Liver (tissue), 9 donors: ENCODE results near the gene C1orf21. TPM values are rescaled to one million over a fixed set of nuclear protein-coding genes. Genes with fewer than 3 reads are reported as not detected.

Experiments used
- DNase-seq: peaks from one replicate; pipeline ENCODE4 v3.0.0-alpha.2; 2017; ENCODE audit warnings: low spot score
- H3K27ac ChIP-seq, 2 donors: one replicate each; pipeline ENCODE4 v1.7.0; 2013; ENCODE audit warnings: inconsistent platforms in 2 of 2, low read length in 2 of 2, control low read depth in 1 of 2, low read depth in 1 of 2, mild to moderate bottlenecking in 1 of 2
- H3K27me3 ChIP-seq, 4 donors: one replicate each; pipeline versions ENCODE4 v1.6.1 to v1.7.0; 2013; ENCODE audit warnings: low read length in 3 of 4, inconsistent platforms in 1 of 4, mild to moderate bottlenecking in 1 of 4, moderate library complexity in 1 of 4; ENCODE audit not compliant: control insufficient read depth in 4 of 4, insufficient read depth in 4 of 4
- H3K36me3 ChIP-seq, 4 donors: one replicate each; pipeline versions ENCODE4 v1.6.1 to v1.7.0; 2013; ENCODE audit warnings: low read length in 3 of 4, mild to moderate bottlenecking in 3 of 4, low read depth in 1 of 4, moderate library complexity in 1 of 4; ENCODE audit not compliant: control insufficient read depth in 4 of 4, insufficient read depth in 3 of 4
- H3K4me1 ChIP-seq, 4 donors: one replicate each; pipeline versions ENCODE4 v1.6.1 to v1.7.0; 2013; ENCODE audit warnings: low read length in 3 of 4, mild to moderate bottlenecking in 3 of 4, moderate library complexity in 1 of 4; ENCODE audit not compliant: control insufficient read depth in 4 of 4, insufficient read depth in 4 of 4
- H3K4me3 ChIP-seq, 3 donors: one replicate each; pipeline versions ENCODE4 v1.6.1 to v1.7.0; 2013; ENCODE audit warnings: low read length in 3 of 3, control low read depth in 1 of 3, low read depth in 1 of 3, mild to moderate bottlenecking in 1 of 3
- H3K9ac ChIP-seq, 2 donors: one replicate each; pipeline ENCODE4 v1.7.0; 2013; ENCODE audit warnings: low read length in 2 of 2, mild to moderate bottlenecking in 2 of 2, moderate library complexity in 2 of 2, control low read depth in 1 of 2, low read depth in 1 of 2
- H3K9me3 ChIP-seq, 4 donors: one replicate each; pipeline versions ENCODE4 v1.6.1 to v1.7.0; 2013; ENCODE audit warnings: low read length in 3 of 4; ENCODE audit not compliant: control insufficient read depth in 4 of 4
- ATF3 ChIP-seq: IDR thresholded peaks from 2 replicates; pipeline ENCODE4 v1.6.1; 2016; ENCODE audit warnings: antibody characterized with exemption
- CTCF ChIP-seq: fragments of 150-350 bp; IDR thresholded peaks from 2 replicates; pipeline ENCODE4 v1.5.1; 2017; ENCODE audit warnings: improper control_type of control experiment, low read depth, low read length; ENCODE audit not compliant: missing input control
- EGR1 ChIP-seq, 2 donors: IDR thresholded peaks; 2 replicates each; pipeline ENCODE4 v1.6.1; 2016 to 2018; ENCODE audit warnings: antibody characterized with exemption in 2 of 2, low read depth in 2 of 2
- FOXA1 ChIP-seq: IDR thresholded peaks from 2 replicates; pipeline ENCODE4 v1.6.1; 2016; ENCODE audit warnings: antibody characterized with exemption
- FOXA2 ChIP-seq: IDR thresholded peaks from 2 replicates; pipeline ENCODE4 v1.6.1; 2016; ENCODE audit warnings: antibody characterized with exemption
- GABPA ChIP-seq, 2 donors: IDR thresholded peaks in 1 of 2; conservative IDR thresholded peaks in 1 of 2; 2 replicates each; pipeline ENCODE4 v1.6.1; 2016; ENCODE audit warnings: antibody characterized with exemption in 2 of 2, mild to moderate bottlenecking in 1 of 2, moderate library complexity in 1 of 2
- HNF4A ChIP-seq, 2 donors: conservative IDR thresholded peaks; 2 replicates each; pipeline ENCODE4 v1.6.1; 2016; ENCODE audit warnings: antibody characterized with exemption in 2 of 2, mild to moderate bottlenecking in 2 of 2
- HNF4G ChIP-seq: IDR thresholded peaks from 2 replicates; pipeline ENCODE4 v1.6.1; 2016; ENCODE audit warnings: antibody characterized with exemption
- JUND ChIP-seq, 2 donors: IDR thresholded peaks; 2 replicates each; pipeline ENCODE4 v1.6.1; 2016; ENCODE audit warnings: antibody characterized with exemption in 2 of 2
- MAX ChIP-seq: IDR thresholded peaks from 2 replicates; pipeline ENCODE4 v1.6.1; 2016; ENCODE audit warnings: antibody characterized with exemption
- NR2F2 ChIP-seq: IDR thresholded peaks from 2 replicates; pipeline ENCODE4 v1.6.1; 2016; ENCODE audit warnings: antibody characterized with exemption
- RAD21 ChIP-seq, 2 donors: IDR thresholded peaks; 2 replicates each; pipeline ENCODE4 v1.6.1; 2016; ENCODE audit warnings: antibody characterized with exemption in 2 of 2, mild to moderate bottlenecking in 2 of 2
- REST ChIP-seq: IDR thresholded peaks from 2 replicates; pipeline ENCODE4 v1.6.1; 2016; ENCODE audit warnings: antibody characterized with exemption, mild to moderate bottlenecking
- RXRA ChIP-seq, 2 donors: IDR thresholded peaks; 2 replicates each; pipeline ENCODE4 v1.6.1; 2017 to 2018; ENCODE audit warnings: antibody characterized with exemption in 2 of 2, mild to moderate bottlenecking in 1 of 2
- SP1 ChIP-seq: IDR thresholded peaks from 2 replicates; pipeline ENCODE4 v1.6.1; 2018; ENCODE audit warnings: antibody characterized with exemption, mild to moderate bottlenecking
- TAF1 ChIP-seq: conservative IDR thresholded peaks from 2 replicates; pipeline ENCODE4 v1.6.1; 2016; ENCODE audit warnings: antibody characterized with exemption, mild to moderate bottlenecking
- YY1 ChIP-seq: IDR thresholded peaks from 2 replicates; pipeline ENCODE4 v1.6.1; 2016; ENCODE audit warnings: antibody characterized with exemption, mild to moderate bottlenecking
- ZBTB33 ChIP-seq: IDR thresholded peaks from 2 replicates; pipeline ENCODE4 v1.6.1; 2016; ENCODE audit warnings: antibody characterized with exemption
- WGBS: extraction: QIAGEN DNeasy Blood & Tissue Kit; methylation state at CpG from one replicate; pipeline ENCODE4 v1.1.7; 2013; 5-methylcytosine and 5-hydroxymethylcytosine counted together
- polyA plus RNA-seq, 2 donors: library from polyadenylated mRNA; stranded (reverse) in 1 of 2; unstranded in 1 of 2; fragments of 200-250 nt in 1 of 2; fragments of >200 nt in 1 of 2; fragmentation: Nextera tagmentation in 1 of 2; extraction: Ambion mirVana in 1 of 2; gene quantifications; one replicate each; pipeline versions ENCODE4 v1.2.1 to v1.2.3, GENCODE V29; 2013 to 2015
- total RNA-seq, 2 donors: library from RNA; depleted of rRNA; stranded (reverse); fragments of >200 nt; gene quantifications; one replicate each; pipeline ENCODE4 v1.2.3, GENCODE V29; 2014
- donor health status: healthy.
- donor health status: healthy.
- donor health status: healthy.
- donor health status: healthy.
- donor health status: healthy.

C1orf21 gene
- total and polyA plus RNA-seq, 4 donors = 2.3 to 21.3 (median 13.4) TPM

- Histone ChIP-seq H3K4me1 (no peaks in the 10 kb centered on the region), H3K27me3 (peaks cover 0 to 3% (median 0%) of the 10 kb centered on the region in 4 donors), H3K27ac (no peak overlapping the region), H3K9me3 (no peaks in the 10 kb centered on the region), H3K9ac (no peak overlapping the region), H3K4me3 (no peak overlapping the region), H3K36me3 (no peaks in the 10 kb centered on the region)
- WGBS = 78% methylated on average over 4 of the region's 4 CpGs
- TF ChIP-seq JUND (IDR thresholded peaks at IDR 0.05) (no peak), RAD21 (IDR thresholded peaks at IDR 0.05) (no peak), CTCF (no peak), TAF1 (no peak), NR2F2 (no peak), EGR1 (IDR thresholded peaks at IDR 0.05; ENCODE audit: low read depth in 2 of 2) (no peak), ATF3 (no peak), HNF4A (conservative IDR thresholded peaks at IDR 0.05) (no peak), RXRA (IDR thresholded peaks at IDR 0.05) (no peak), YY1 (no peak), FOXA2 (no peak), MAX (no peak), GABPA (IDR thresholded peaks at IDR 0.05 in 1 of 2, conservative IDR thresholded peaks at IDR 0.05 in 1 of 2) (no peak), SP1 (no peak), REST (no peak), FOXA1 (no peak), ZBTB33 (no peak), HNF4G (no peak)
- no peak for DNase-seq
These were observed 13.7 kb upstream of the C1orf21 start for GRCh38 chr1:184373155-184373554.
